K562 (cell line): ENCODE measurements around the gene DPM2. TPM values are rescaled to one million over a fixed set of nuclear protein-coding genes. Genes with fewer than 3 reads are reported as not detected.
A peak's percentile ranks its signal among the peaks of the same experiment; 100 is the strongest.

Experiments
- CEBPZ ChIP-seq: fragments of 150-350 bp; IDR thresholded peaks from 2 replicates; pipeline ENCODE4 v1.6.1; 2014; ENCODE audit warnings: low read depth, mild to moderate bottlenecking, low read length, borderline replicate concordance
- ELF4 ChIP-seq: fragments of 450-650 bp; formaldehyde crosslinking; IDR thresholded peaks from 2 replicates; pipeline ENCODE4 v1.4.0; 2022; ENCODE audit warnings: missing genetic modification characterization
- FOS ChIP-seq: IDR thresholded peaks from 3 replicates; pipeline ENCODE4 v1.6.1; 2011; ENCODE audit not compliant: insufficient read length; ENCODE audit errors: extremely low read depth
- MAZ ChIP-seq, 2 experiments: fragments of 450-650 bp in 1 of 2; sonication (generic) in 1 of 2; formaldehyde crosslinking; IDR thresholded peaks in 1 of 2; conservative IDR thresholded peaks in 1 of 2; 2 replicates each; pipeline versions ENCODE4 v1.4.0 to v1.5.0; 2020; ENCODE audit warnings: mild to moderate bottlenecking in 1 of 2, missing genetic modification reagents in 1 of 2
- ZNF165 ChIP-seq: fragments of 250-450 bp; sonication (Bioruptor Pico); IDR thresholded peaks from 2 replicates; pipeline ENCODE4 v1.4.0; 2020; ENCODE audit warnings: borderline replicate concordance
- ZNF347 ChIP-seq: fragments of 450-650 bp; formaldehyde crosslinking; IDR thresholded peaks from 2 replicates; pipeline ENCODE4 v1.4.0; 2020; ENCODE audit warnings: low read depth, mild to moderate bottlenecking, moderate library complexity
- ZNF586 ChIP-seq: fragments of 450-650 bp; formaldehyde crosslinking; conservative IDR thresholded peaks from 2 replicates; pipeline ENCODE4 v1.4.0; 2020; ENCODE audit warnings: mild to moderate bottlenecking, moderate library complexity
- ZSCAN29 ChIP-seq: fragments of 450-650 bp; IDR thresholded peaks from 2 replicates; pipeline ENCODE4 v1.6.1; 2017
- polyA plus RNA-seq, 8 experiments: library from polyadenylated mRNA; depleted of rRNA in 4 of 8; stranded (reverse) in 5 of 8; unstranded in 3 of 8; fragments of >200 nt; fragmentation: Nextera tagmentation in 2 of 8; fragmentation: Illumina TruSeq in 1 of 8; extraction: Ambion mirVana in 2 of 8; extraction: Trizol in 1 of 8; gene quantifications; 2 replicates each; pipeline versions ENCODE4 v1.2.1 to v1.2.3, GENCODE V29; 2011 to 2014; ENCODE audit warnings: inconsistent platforms in 1 of 8, missing spikeins in 1 of 8
- total RNA-seq, 7 experiments: library from RNA; depleted of rRNA in 6 of 7; stranded (reverse); fragments of >200 nt in 6 of 7; fragmentation: Illumina TruSeq in 2 of 7; extraction: Trizol in 2 of 7; gene quantifications; 2 replicates each; pipeline versions ENCODE4 v1.2.1 to v1.2.3, GENCODE V29; 2011 to 2021; ENCODE audit warnings: low replicate concordance in 1 of 7
- TF ChIP-seq, protein P1 (sequence below): fragments of 450-650 bp; formaldehyde crosslinking; conservative IDR thresholded peaks from 2 replicates; pipeline ENCODE4 v1.4.0; 2022; ENCODE audit warnings: mild to moderate bottlenecking, missing genetic modification characterization
- TF ChIP-seq, protein P2 (sequence below): fragments of 200-400 bp; formaldehyde crosslinking; IDR thresholded peaks from 2 replicates; pipeline ENCODE4 v1.6.1; 2017; ENCODE audit warnings: mild to moderate bottlenecking, low read depth, low read length, moderate library complexity
- TF ChIP-seq, protein P3 (sequence below): fragments of 250-450 bp; sonication (Bioruptor Pico); IDR thresholded peaks from 2 replicates; pipeline ENCODE4 v1.8.0; 2021; ENCODE audit warnings: borderline replicate concordance, mild to moderate bottlenecking, moderate library complexity; ENCODE audit not compliant: poor library complexity, severe bottlenecking
- TF ChIP-seq, protein P4 (sequence below): fragments of 450-650 bp; IDR thresholded peaks from 2 replicates; pipeline ENCODE4 v1.6.1; 2016; ENCODE audit warnings: borderline replicate concordance

Gene DPM2
- total and polyA plus RNA-seq, 9 of the 15 experiments (the other 6 are each of a cell fraction or from before 2014, with no cell fraction given) = 43.5 to 126 (median 71.1) TPM

DNA sequence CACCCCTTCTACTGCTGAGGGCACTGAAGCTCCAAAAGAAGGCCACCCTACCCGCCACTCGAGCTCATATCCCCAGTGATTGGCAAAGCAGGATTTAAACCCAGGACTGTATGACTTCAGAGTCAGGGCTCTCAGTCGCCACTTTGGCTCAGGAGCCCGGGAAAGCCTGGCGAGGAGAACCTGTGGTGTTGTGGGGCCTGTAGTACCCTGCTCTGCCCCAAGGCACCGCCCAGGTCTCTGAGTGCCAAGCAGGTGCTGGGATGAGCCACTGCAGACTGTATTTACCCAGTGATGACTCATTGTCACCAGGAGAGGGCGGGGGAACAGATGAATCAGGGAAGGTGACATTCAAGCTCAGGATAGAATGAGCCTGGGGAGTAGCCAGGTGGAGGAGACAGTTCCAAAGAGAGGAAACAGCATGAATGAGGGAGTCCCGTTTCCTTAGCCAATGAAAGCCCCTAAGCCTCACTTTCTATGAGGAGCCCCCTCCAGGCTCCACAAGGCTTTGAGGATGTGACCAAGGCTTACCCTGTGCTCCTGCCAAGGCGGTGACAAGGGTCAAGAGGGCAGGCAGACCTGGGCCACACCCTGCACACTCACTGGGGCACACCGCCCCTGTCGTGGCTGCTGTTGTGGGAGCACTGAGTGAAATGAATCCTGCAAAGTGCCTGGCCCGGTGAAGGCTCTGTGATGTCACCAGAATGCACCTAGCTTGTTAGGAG, 17.8 kb upstream of the DPM2 start (continued):
- TF ChIP-seq, protein P1, sequence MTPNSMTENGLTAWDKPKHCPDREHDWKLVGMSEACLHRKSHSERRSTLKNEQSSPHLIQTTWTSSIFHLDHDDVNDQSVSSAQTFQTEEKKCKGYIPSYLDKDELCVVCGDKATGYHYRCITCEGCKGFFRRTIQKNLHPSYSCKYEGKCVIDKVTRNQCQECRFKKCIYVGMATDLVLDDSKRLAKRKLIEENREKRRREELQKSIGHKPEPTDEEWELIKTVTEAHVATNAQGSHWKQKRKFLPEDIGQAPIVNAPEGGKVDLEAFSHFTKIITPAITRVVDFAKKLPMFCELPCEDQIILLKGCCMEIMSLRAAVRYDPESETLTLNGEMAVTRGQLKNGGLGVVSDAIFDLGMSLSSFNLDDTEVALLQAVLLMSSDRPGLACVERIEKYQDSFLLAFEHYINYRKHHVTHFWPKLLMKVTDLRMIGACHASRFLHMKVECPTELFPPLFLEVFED (CRISPR knock-in tag) = no peak
- peak in 1 of 2 experiments; percentile 61; a peak in 2 of 4 replicates for TF ChIP-seq MAZ (CRISPR knock-in tag; conservative IDR thresholded peaks at IDR 0.05 in 1 of 2, IDR thresholded peaks at IDR 0.05 in 1 of 2)
- TF ChIP-seq, protein P2, sequence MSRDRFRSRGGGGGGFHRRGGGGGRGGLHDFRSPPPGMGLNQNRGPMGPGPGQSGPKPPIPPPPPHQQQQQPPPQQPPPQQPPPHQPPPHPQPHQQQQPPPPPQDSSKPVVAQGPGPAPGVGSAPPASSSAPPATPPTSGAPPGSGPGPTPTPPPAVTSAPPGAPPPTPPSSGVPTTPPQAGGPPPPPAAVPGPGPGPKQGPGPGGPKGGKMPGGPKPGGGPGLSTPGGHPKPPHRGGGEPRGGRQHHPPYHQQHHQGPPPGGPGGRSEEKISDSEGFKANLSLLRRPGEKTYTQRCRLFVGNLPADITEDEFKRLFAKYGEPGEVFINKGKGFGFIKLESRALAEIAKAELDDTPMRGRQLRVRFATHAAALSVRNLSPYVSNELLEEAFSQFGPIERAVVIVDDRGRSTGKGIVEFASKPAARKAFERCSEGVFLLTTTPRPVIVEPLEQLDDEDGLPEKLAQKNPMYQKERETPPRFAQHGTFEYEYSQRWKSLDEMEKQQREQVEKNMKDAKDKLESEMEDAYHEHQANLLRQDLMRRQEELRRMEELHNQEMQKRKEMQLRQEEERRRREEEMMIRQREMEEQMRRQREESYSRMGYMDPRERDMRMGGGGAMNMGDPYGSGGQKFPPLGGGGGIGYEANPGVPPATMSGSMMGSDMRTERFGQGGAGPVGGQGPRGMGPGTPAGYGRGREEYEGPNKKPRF = no peak
- no peak for TF ChIP-seq ELF4
- TF ChIP-seq ZNF347 (CRISPR knock-in tag) = no peak
- TF ChIP-seq ZSCAN29 = no peak
- TF ChIP-seq ZNF165 (CRISPR knock-in tag) = no peak
- TF ChIP-seq FOS = peak; percentile 74
- no peak for TF ChIP-seq CEBPZ
- TF ChIP-seq ZNF586 (CRISPR knock-in tag) = no peak
- TF ChIP-seq, protein P3, sequence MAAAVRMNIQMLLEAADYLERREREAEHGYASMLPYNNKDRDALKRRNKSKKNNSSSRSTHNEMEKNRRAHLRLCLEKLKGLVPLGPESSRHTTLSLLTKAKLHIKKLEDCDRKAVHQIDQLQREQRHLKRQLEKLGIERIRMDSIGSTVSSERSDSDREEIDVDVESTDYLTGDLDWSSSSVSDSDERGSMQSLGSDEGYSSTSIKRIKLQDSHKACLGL = no peak
- TF ChIP-seq, protein P4, sequence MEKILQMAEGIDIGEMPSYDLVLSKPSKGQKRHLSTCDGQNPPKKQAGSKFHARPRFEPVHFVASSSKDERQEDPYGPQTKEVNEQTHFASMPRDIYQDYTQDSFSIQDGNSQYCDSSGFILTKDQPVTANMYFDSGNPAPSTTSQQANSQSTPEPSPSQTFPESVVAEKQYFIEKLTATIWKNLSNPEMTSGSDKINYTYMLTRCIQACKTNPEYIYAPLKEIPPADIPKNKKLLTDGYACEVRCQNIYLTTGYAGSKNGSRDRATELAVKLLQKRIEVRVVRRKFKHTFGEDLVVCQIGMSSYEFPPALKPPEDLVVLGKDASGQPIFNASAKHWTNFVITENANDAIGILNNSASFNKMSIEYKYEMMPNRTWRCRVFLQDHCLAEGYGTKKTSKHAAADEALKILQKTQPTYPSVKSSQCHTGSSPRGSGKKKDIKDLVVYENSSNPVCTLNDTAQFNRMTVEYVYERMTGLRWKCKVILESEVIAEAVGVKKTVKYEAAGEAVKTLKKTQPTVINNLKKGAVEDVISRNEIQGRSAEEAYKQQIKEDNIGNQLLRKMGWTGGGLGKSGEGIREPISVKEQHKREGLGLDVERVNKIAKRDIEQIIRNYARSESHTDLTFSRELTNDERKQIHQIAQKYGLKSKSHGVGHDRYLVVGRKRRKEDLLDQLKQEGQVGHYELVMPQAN = no peak
